Lower leg skin (tissue), 4 donors: Measurements from ENCODE around the gene HIF3A. TPM values are rescaled to one million over a fixed set of nuclear protein-coding genes. Genes with fewer than 3 reads are reported as not detected.

Experiments used
- DNase-seq, 2 donors: peaks; one replicate each; pipeline ENCODE4 v3.0.0-alpha.2; 2019; ENCODE audit warnings: low spot score in 2 of 2
- H3K4me3 ChIP-seq: fragments of 200-600 bp; sonication (generic); 2 replicates; pipeline ENCODE4 v1.5.1; 2017; ENCODE audit warnings: mild to moderate bottlenecking, low read depth; ENCODE audit not compliant: poor library complexity, severe bottlenecking
- POLR2A ChIP-seq, 2 donors: fragments of 450-650 bp; IDR thresholded peaks; one replicate each; pipeline ENCODE4 v1.6.1; 2016 to 2017; ENCODE audit warnings: antibody characterized with exemption in 2 of 2, mild to moderate bottlenecking in 1 of 2, moderate library complexity in 1 of 2
- WGBS, 2 donors: methylation state at CpG; one replicate each; pipeline ENCODE4 v1.1.5; 2018; 5-methylcytosine and 5-hydroxymethylcytosine counted together
- intact Hi-C: fragments of 100-400 bp; cut with DNase I; formaldehyde crosslinking; loops from one replicate; pipeline ENCODE4 v1.15.0; 2023; ENCODE audit warnings: low total_unique reads
- total RNA-seq, 4 donors: library from RNA; depleted of rRNA; stranded (reverse); fragments of >200 nt; gene quantifications; one replicate each; pipeline ENCODE4 v1.1.0, GENCODE V29; 2016
- TF ChIP-seq, protein P1 (sequence below), 3 donors: fragments of 450-650 bp; IDR thresholded peaks; one replicate each; pipeline ENCODE4 v1.5.1; 2016; ENCODE audit warnings: antibody characterized with exemption in 3 of 3, mild to moderate bottlenecking in 3 of 3, moderate library complexity in 2 of 3

HIF3A gene
- total RNA-seq, 4 donors from 2014 or later: 7.7 to 28.3 (median 16.6) TPM

- TF ChIP-seq, protein P1, sequence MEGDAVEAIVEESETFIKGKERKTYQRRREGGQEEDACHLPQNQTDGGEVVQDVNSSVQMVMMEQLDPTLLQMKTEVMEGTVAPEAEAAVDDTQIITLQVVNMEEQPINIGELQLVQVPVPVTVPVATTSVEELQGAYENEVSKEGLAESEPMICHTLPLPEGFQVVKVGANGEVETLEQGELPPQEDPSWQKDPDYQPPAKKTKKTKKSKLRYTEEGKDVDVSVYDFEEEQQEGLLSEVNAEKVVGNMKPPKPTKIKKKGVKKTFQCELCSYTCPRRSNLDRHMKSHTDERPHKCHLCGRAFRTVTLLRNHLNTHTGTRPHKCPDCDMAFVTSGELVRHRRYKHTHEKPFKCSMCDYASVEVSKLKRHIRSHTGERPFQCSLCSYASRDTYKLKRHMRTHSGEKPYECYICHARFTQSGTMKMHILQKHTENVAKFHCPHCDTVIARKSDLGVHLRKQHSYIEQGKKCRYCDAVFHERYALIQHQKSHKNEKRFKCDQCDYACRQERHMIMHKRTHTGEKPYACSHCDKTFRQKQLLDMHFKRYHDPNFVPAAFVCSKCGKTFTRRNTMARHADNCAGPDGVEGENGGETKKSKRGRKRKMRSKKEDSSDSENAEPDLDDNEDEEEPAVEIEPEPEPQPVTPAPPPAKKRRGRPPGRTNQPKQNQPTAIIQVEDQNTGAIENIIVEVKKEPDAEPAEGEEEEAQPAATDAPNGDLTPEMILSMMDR (IDR thresholded peaks at IDR 0.05): no peak
- TF ChIP-seq POLR2A (IDR thresholded peaks at IDR 0.05): no peak
- 94 to 100% methylated on average over 2 of the region's 2 CpGs for whole genome bisulfite sequencing, 2 donors
- DNase-seq: no peak
- intact Hi-C loops: no loop called here
- H3K4me3 ChIP-seq: no peak overlapping the region
Observed at GRCh38 chr19:46328079-46328478, 31.2 kb downstream of the HIF3A start.

- TF ChIP-seq, protein P1 (IDR thresholded peaks at IDR 0.05): no peak
- TF ChIP-seq POLR2A (IDR thresholded peaks at IDR 0.05): no peak
- intact Hi-C loops: no loop called here
- no peak for DNase-seq
- no peak overlapping the region for H3K4me3 ChIP-seq
- 95 to 97% methylated on average over 2 of the region's 2 CpGs for WGBS, 2 donors
Observed at GRCh38 chr19:46330319-46330918, 33.6 kb downstream of the HIF3A start.

DNA sequence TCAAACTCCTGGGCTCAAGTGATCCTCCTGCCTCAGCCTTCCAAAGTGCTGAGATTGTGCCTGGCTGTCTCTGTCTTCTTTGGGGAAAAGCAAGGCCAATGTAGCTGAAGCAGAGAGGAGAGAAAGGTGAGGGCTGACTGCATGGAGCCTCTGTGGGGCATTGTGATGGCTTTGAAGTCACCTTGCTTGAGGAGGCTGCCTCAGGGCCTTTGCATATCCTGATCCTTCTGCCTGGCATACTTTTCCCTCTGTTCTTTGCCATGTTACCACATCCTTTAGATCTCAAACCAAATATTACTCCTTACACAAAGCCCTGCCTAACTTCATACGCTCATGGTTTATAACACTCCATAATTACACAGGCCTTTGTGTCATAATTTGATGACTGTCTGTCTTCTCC, 40.6 kb downstream of the HIF3A start:
- WGBS, 2 donors: 91 to 96% methylated on average over 1 of the region's 1 CpG
- intact Hi-C loops: no loop called here
- no peak for DNase-seq
- H3K4me3 ChIP-seq: no peak overlapping the region
- no peak for TF ChIP-seq POLR2A (IDR thresholded peaks at IDR 0.05)
- TF ChIP-seq, protein P1 (IDR thresholded peaks at IDR 0.05): no peak

DNA sequence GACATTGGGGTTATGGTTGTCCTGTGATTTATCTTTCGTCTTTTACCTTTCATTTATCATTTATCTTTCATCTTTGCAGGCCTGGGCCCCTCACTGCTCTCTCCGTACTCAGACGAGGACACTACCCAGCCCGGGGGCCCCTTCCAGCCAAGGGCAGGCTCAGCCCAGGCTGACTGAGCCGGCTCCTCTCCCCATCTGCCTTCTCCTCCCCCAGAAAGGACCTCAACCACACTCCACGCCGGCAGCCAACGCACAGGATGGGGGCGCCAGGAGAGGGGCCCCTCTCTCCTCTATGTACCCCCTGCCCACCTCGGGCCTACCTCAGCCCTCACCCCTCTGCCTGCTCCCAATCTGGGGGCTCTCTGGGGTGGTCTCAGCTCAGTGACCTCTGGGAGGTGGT, 42.6 kb downstream of the HIF3A start:
- 59 to 62% methylated on average over 10 of the region's 10 CpGs for WGBS, 2 donors
- H3K4me3 ChIP-seq: no peak overlapping the region
- TF ChIP-seq, protein P1 (IDR thresholded peaks at IDR 0.05): no peak
- TF ChIP-seq POLR2A (IDR thresholded peaks at IDR 0.05): no peak
- intact Hi-C loops: loop anchor here (1.0 kb wide), 1 partner anchor 169 kb away; no protein-coding TSS in a partner anchor
- DNase-seq: no peak

- no peak overlapping the region for H3K4me3 ChIP-seq
- 95 to 96% methylated on average over 11 of the region's 11 CpGs for WGBS, 2 donors
- TF ChIP-seq, protein P1 (IDR thresholded peaks at IDR 0.05): no peak
- TF ChIP-seq POLR2A (IDR thresholded peaks at IDR 0.05): no peak
- intact Hi-C loops: no loop called here
- DNase-seq: no peak
Observed at GRCh38 chr19:46340051-46340659, 43.3 kb downstream of the HIF3A start.
